Measurements from ENCODE around the gene DGKZ.

DNA sequence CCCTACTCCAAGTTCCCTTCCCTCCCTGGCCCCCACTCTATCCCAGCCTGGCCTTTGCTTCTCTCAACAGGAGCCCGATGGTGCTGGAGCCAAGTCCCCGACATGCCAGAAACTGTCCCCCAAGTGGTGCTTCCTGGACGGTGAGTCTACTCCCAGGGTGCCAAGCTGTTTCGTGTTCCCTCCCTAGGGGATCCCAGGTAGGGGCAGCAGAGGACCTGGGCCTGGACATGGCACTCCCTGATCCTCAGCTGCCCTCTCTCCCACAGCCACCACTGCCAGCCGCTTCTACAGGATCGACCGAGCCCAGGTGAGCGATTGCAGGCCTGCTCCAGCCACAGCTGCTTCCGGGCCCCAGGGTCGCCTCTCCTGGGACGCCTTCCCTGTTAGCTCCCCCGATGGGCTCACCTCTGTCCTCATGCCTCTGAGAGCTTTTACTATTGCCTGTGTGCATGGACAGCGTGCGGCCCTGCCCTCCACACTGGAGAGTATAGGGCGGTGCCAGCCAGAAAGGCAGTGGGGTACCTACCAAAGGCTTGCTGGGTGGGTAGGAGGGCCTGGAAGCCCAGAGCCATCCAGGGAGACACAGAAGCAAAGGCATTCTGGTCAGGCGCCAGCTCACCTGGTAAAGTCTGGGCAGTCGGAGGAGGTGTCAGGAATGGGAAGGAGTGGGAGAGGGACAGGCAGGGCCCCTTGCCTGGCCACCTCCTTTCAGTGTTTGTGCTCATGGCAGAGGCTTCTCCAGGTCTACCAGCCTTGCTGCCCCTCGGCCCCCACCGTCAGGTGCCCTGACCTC, 29.2 kb downstream of the DGKZ start:
- TF ChIP-seq GATA2 (IDR thresholded peaks at IDR 0.05; ENCODE audit: low read depth, low read length): no peak
- no peak for TF ChIP-seq GATA3 (IDR thresholded peaks at IDR 0.05; ENCODE audit: low read depth, low read length)

Data from SH-SY5Y (cell line).